ENCODE measurements around the gene GNA15. TPM values are rescaled to one million over a fixed set of nuclear protein-coding genes. Genes with fewer than 3 reads are reported as not detected.

Gene GNA15
- total RNA-seq, 1 experiment from 2014 or later: 6.2 TPM

- no peak for TF ChIP-seq TCF7L2 (IDR thresholded peaks at IDR 0.05; ENCODE audit: low read depth, low read length)
- no peak for TF ChIP-seq REST (IDR thresholded peaks at IDR 0.05; ENCODE audit: insufficient read depth in 1 of 2, low read depth in 2 of 2, low read length in 1 of 2)
- TF ChIP-seq, protein P1, sequence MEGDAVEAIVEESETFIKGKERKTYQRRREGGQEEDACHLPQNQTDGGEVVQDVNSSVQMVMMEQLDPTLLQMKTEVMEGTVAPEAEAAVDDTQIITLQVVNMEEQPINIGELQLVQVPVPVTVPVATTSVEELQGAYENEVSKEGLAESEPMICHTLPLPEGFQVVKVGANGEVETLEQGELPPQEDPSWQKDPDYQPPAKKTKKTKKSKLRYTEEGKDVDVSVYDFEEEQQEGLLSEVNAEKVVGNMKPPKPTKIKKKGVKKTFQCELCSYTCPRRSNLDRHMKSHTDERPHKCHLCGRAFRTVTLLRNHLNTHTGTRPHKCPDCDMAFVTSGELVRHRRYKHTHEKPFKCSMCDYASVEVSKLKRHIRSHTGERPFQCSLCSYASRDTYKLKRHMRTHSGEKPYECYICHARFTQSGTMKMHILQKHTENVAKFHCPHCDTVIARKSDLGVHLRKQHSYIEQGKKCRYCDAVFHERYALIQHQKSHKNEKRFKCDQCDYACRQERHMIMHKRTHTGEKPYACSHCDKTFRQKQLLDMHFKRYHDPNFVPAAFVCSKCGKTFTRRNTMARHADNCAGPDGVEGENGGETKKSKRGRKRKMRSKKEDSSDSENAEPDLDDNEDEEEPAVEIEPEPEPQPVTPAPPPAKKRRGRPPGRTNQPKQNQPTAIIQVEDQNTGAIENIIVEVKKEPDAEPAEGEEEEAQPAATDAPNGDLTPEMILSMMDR (IDR thresholded peaks at IDR 0.05): no peak
- no peak for TF ChIP-seq POLR2AphosphoS5 (IDR thresholded peaks at IDR 0.05; ENCODE audit: low read depth, low read length)
- no peak for TF ChIP-seq SIN3A (IDR thresholded peaks at IDR 0.05; ENCODE audit: borderline replicate concordance, insufficient read depth, low read depth, low read length)
- Histone ChIP-seq H3K9me3 (ENCODE audit: control insufficient read depth, insufficient read depth, low read depth, low read length) (no peaks in the 10 kb centered on the region), H3K4me3 (ENCODE audit: low read depth in 2 of 2, low read length in 2 of 2) (no peak overlapping the region), H3K27me3 (ENCODE audit: control insufficient read depth, insufficient read depth, low read length) (no peaks in the 10 kb centered on the region), H3K27ac (ENCODE audit: low read length) (no peak overlapping the region; the same call in 1 of the 2 replicates), H3K4me1 (ENCODE audit: control insufficient read depth, insufficient read depth, low read length) (peaks cover 6% of the 10 kb centered on the region), H3K36me3 (ENCODE audit: control insufficient read depth, insufficient read depth, low read length) (no peaks in the 10 kb centered on the region)
- ATAC-seq (no peak), DNase-seq (ENCODE audit: low read depth, low spot score) (no peak)
- in situ Hi-C loops (cut with HindIII; ENCODE audit: low pct_unique_long_range_greater_than_20kb, low sequenced_read_pairs) (no loop called here), intact Hi-C loops (cut with micrococcal nuclease; ENCODE audit: unreplicated experiment) (no loop called here)
- BruUV-seq (replicated peaks): no TSS peak
- POLR2A ChIA-PET: interaction anchor here (1.0 kb wide), 1 partner anchor 8 kb away, joined by 5 read pairs; no protein-coding TSS in a partner anchor
- CTCF ChIA-PET: interaction anchor here (0.6 kb wide), 1 partner anchor 10 kb away, joined by 3 read pairs; no protein-coding TSS in a partner anchor
Measured at GRCh38 chr19:3140667-3141038, 4.8 kb downstream of the GNA15 start.

DNA sequence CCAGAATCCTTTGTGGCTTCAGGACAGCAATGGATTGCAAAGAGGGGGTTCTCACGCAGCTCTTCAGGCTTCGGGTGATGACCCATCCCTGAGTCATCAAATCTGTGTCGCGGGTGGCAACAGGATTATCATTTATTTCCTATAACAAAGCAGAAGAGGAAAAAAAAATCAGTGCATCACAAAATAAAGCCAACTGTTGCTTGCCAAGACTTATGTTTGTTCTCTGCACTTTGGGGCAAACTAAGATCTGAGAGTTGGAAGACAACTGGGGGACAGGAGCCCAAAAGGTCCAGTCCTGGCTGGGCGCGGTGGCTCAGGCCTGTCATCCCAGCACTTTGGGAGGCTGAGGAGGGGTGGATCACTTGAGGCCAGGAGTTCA, 6.4 kb downstream of the GNA15 start:
- no TSS peak for BruUV-seq (replicated peaks)
- Histone ChIP-seq H3K9me3 (ENCODE audit: control insufficient read depth, insufficient read depth, low read depth, low read length) (no peaks in the 10 kb centered on the region), H3K4me1 (ENCODE audit: control insufficient read depth, insufficient read depth, low read length) (peaks cover 6% of the 10 kb centered on the region), H3K27ac (ENCODE audit: low read length) (peak overlapping the region; percentile 66), H3K36me3 (ENCODE audit: control insufficient read depth, insufficient read depth, low read length) (no peaks in the 10 kb centered on the region), H3K4me3 (ENCODE audit: low read depth in 2 of 2, low read length in 2 of 2) (0 out of 4 replicates have a peak overlapping the region, but pooled peaks of 1 of the 2 experiments have one; percentile 11), H3K27me3 (ENCODE audit: control insufficient read depth, insufficient read depth, low read length) (no peaks in the 10 kb centered on the region)
- DNase-seq (ENCODE audit: low read depth, low spot score) (peak; percentile 63), ATAC-seq (peak; percentile 75)
- CTCF ChIA-PET: no interaction called here
- no peak for TF ChIP-seq SIN3A (IDR thresholded peaks at IDR 0.05; ENCODE audit: borderline replicate concordance, insufficient read depth, low read depth, low read length)
- TF ChIP-seq, protein P1 (IDR thresholded peaks at IDR 0.05): no peak
- intact Hi-C loops (cut with micrococcal nuclease; ENCODE audit: unreplicated experiment) (no loop called here), in situ Hi-C loops (cut with HindIII; ENCODE audit: low pct_unique_long_range_greater_than_20kb, low sequenced_read_pairs) (no loop called here)
- POLR2A ChIA-PET: no interaction called here
